ENCODE measurements around the gene NQO2.

DNA sequence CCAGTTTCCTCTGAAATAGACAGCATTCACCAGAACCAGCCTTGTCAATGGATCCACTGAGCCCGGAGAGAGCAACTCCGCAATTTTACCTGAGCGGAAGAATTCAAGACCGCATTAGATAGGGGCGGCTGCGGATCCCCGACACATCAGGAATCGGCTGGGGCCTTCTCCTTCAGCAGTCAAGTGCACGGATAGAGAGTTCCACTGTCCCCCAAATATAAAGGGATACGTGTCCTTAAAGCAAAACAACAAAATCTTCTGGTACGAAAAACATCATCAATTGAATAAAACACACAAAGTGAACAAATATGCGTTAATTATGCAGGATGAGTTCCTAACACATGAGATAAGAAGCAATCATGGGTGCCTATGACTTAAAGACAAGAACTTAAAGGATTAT lies 46.6 kb upstream of the NQO2 start:
- TF ChIP-seq, protein P1, sequence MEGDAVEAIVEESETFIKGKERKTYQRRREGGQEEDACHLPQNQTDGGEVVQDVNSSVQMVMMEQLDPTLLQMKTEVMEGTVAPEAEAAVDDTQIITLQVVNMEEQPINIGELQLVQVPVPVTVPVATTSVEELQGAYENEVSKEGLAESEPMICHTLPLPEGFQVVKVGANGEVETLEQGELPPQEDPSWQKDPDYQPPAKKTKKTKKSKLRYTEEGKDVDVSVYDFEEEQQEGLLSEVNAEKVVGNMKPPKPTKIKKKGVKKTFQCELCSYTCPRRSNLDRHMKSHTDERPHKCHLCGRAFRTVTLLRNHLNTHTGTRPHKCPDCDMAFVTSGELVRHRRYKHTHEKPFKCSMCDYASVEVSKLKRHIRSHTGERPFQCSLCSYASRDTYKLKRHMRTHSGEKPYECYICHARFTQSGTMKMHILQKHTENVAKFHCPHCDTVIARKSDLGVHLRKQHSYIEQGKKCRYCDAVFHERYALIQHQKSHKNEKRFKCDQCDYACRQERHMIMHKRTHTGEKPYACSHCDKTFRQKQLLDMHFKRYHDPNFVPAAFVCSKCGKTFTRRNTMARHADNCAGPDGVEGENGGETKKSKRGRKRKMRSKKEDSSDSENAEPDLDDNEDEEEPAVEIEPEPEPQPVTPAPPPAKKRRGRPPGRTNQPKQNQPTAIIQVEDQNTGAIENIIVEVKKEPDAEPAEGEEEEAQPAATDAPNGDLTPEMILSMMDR (conservative IDR thresholded peaks at IDR 0.05 in 1 of 2, IDR thresholded peaks at IDR 0.05 in 1 of 2; ENCODE audit: low read depth in 1 of 2, low read length in 2 of 2): no peak
- TF ChIP-seq EZH2 (IDR thresholded peaks at IDR 0.05; ENCODE audit: low read length, missing control alignments): no peak

Data from fibroblast of lung (primary cell).